Measurements from ENCODE around the gene THSD7B. TPM values are rescaled to one million over a fixed set of nuclear protein-coding genes. Genes with fewer than 3 reads are reported as not detected.

Gene THSD7B
- polyA plus RNA-seq, 6 donors from 2014 or later: 0.09 TPM; not detected in 5

- no peaks in the 10 kb centered on the region for H3K27me3 Mint-ChIP-seq
- no peak for ATAC-seq (ENCODE audit: low read depth in 2 of 2)
- H3K4me1 Mint-ChIP-seq: no peaks in the 10 kb centered on the region
These were observed 941.7 kb downstream of the THSD7B start for GRCh38 chr2:137706786-137707613.

GRCh38 chr2:137708311-137708710, 943.0 kb downstream of the THSD7B start:
- no peaks in the 10 kb centered on the region for H3K4me1 Mint-ChIP-seq
- no peak overlapping the region for H3K4me3 Mint-ChIP-seq
- peaks cover 1 to 24% (median 10%) of the 10 kb centered on the region in 7 donors for H3K9me3 Mint-ChIP-seq
- ATAC-seq (ENCODE audit: low read depth in 2 of 2) (no peak), DNase-seq (no peak)
- H3K36me3 Mint-ChIP-seq: peaks cover 0 to 7% of the 10 kb centered on the region in 2 donors
- H3K27me3 Mint-ChIP-seq: no peaks in the 10 kb centered on the region
- no peak overlapping the region for H3K27ac Mint-ChIP-seq

More at GRCh38 chr2:137706786-137707613, 941.7 kb downstream of the THSD7B start:
- no peak for DNase-seq
- Mint-ChIP-seq H3K4me3 (no peak overlapping the region), H3K36me3 (peaks cover 0 to 7% of the 10 kb centered on the region in 2 donors), H3K9me3 (peaks cover 1 to 19% (median 10%) of the 10 kb centered on the region in 7 donors), H3K27ac (no peak overlapping the region)

- Mint-ChIP-seq H3K4me1 (no peaks in the 10 kb centered on the region), H3K27ac (no peak overlapping the region), H3K36me3 (peaks cover 0 to under 1% of the 10 kb centered on the region in 2 donors)
These were observed 950.4 kb downstream of the THSD7B start for GRCh38 chr2:137715731-137716191.

DNA sequence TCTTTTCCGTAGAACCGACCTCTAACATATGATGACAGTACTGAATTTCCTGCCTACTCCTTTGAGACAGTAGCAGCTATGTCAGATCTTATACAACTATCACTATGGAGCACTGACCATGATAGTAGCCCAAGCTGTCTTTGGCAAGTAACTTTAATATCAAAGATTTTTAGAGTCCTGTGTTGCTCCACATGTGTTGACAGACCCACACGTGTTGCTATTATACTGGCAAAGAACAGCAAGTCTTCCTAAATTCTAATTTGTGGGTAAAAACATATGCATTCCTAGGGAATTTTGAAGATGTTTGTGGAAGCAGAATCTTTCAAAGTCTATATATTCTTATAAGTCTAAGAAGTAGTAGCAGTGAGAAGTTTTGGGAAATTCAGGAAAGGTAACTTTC, 953.4 kb downstream of the THSD7B start:
- Mint-ChIP-seq H3K27ac (no peak overlapping the region), H3K36me3 (no peaks in the 10 kb centered on the region), H3K9me3 (peaks cover 2 to 12% (median 8%) of the 10 kb centered on the region in 7 donors), H3K4me1 (no peaks in the 10 kb centered on the region), H3K4me3 (no peak overlapping the region), H3K27me3 (no peaks in the 10 kb centered on the region)
- ATAC-seq (ENCODE audit: low read depth in 2 of 2) (no peak), DNase-seq (no peak)

More at GRCh38 chr2:137715731-137716191, 950.4 kb downstream of the THSD7B start:
- no peaks in the 10 kb centered on the region for H3K27me3 Mint-ChIP-seq
- DNase-seq: no peak
- peaks cover 2 to 18% (median 8%) of the 10 kb centered on the region in 7 donors for H3K9me3 Mint-ChIP-seq
- ATAC-seq (ENCODE audit: low read depth in 2 of 2): no peak
- H3K4me3 Mint-ChIP-seq: no peak overlapping the region

- Mint-ChIP-seq H3K27me3 (no peaks in the 10 kb centered on the region), H3K27ac (no peak overlapping the region), H3K9me3 (peaks cover 2 to 12% (median 8%) of the 10 kb centered on the region in 7 donors), H3K4me1 (no peaks in the 10 kb centered on the region), H3K36me3 (no peaks in the 10 kb centered on the region), H3K4me3 (no peak overlapping the region)
- ATAC-seq (ENCODE audit: low read depth in 2 of 2): no peak
- DNase-seq: no peak
These were observed 956.4 kb downstream of the THSD7B start for GRCh38 chr2:137721733-137722132.

DNA sequence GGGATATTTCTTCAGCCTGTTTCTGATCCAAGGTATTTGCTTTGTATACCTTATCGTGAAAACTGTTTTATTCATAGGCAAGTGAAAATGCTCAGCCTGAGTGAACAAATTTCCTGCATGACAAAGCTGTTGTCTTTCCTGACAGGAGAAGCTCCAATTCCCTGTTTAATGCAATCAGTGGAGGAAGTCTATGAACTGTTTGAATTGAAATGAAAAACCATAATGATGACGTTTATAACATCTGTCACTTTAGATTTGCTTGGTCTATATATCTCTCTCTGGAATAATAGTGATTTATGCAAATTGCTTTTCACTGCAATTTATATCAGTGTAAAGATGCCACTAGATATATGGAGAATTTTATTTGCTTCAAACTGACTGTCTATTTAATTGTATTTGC, 959.6 kb downstream of the THSD7B start:
- H3K4me1 Mint-ChIP-seq: no peaks in the 10 kb centered on the region
- DNase-seq (no peak), ATAC-seq (ENCODE audit: low read depth in 2 of 2) (no peak)
- no peak overlapping the region for H3K27ac Mint-ChIP-seq
- H3K36me3 Mint-ChIP-seq: no peaks in the 10 kb centered on the region
- H3K9me3 Mint-ChIP-seq: peaks cover 2 to 12% (median 5%) of the 10 kb centered on the region in 7 donors
- H3K4me3 Mint-ChIP-seq: no peak overlapping the region
- no peaks in the 10 kb centered on the region for H3K27me3 Mint-ChIP-seq
